H1 (cell line): ENCODE measurements around the gene NOTUM. TPM values are rescaled to one million over a fixed set of nuclear protein-coding genes. Genes with fewer than 3 reads are reported as not detected.
A peak's percentile ranks its signal among the peaks of the same experiment; 100 is the strongest.

Experiments
- CTCF ChIA-PET: fragments of 300-600 bp; sonication (Branson Sonifier 250); formaldehyde crosslinking; loops from one replicate; lab custom pipeline; 2021; ENCODE audit not compliant: partially characterized antibody; lab: Charles Lee
- POLR2A ChIA-PET: fragments of 300-600 bp; sonication (Branson Sonifier 250); formaldehyde crosslinking; loops from one replicate; lab custom pipeline; 2021; ENCODE audit warnings: inconsistent platforms; ENCODE audit not compliant: partially characterized antibody; lab: Charles Lee
- DNase-seq, 2 experiments: peaks; one replicate each; pipeline versions ENCODE4 v3.0.0 to v3.0.0-alpha.2; 2010 to 2022; ENCODE audit warnings: low spot score in 2 of 2, low read depth in 1 of 2, mixed read lengths in 1 of 2
- FAIRE-seq: peaks from 2 replicates; lab custom pipeline; 2011; peaks lifted over from hg19 to GRCh38; lab: Jason Lieb, UNC
- H2AFZ ChIP-seq: 2 replicates; pipeline ENCODE4 v1.8.1; 2012; ENCODE audit warnings: low read length, inconsistent platforms
- H2AK5ac ChIP-seq: 2 replicates; pipeline ENCODE4 v1.6.1; 2013; ENCODE audit warnings: low read depth, low read length
- H2BK120ac ChIP-seq: replicated peaks from 2 replicates; pipeline ENCODE3; 2013; ENCODE audit warnings: low read depth, low read length, inconsistent platforms
- H2BK12ac ChIP-seq: 2 replicates; pipeline ENCODE4 v1.6.1; 2013; ENCODE audit warnings: low read depth, low read length
- H2BK15ac ChIP-seq: 2 replicates; pipeline ENCODE4 v1.6.1; 2013; ENCODE audit warnings: low read length
- H2BK20ac ChIP-seq: 2 replicates; pipeline ENCODE4 v1.6.1; 2013; ENCODE audit warnings: low read length
- H2BK5ac ChIP-seq: 2 replicates; pipeline ENCODE4 v1.6.1; 2013; ENCODE audit warnings: low read depth, low read length
- H3K14ac ChIP-seq: 2 replicates; pipeline ENCODE4 v1.6.1; 2013; ENCODE audit warnings: inconsistent platforms; ENCODE audit not compliant: insufficient read length
- H3K18ac ChIP-seq: 2 replicates; pipeline ENCODE4 v1.6.1; 2013; ENCODE audit warnings: low read length; ENCODE audit errors: extremely low read depth
- H3K23ac ChIP-seq: 2 replicates; pipeline ENCODE4 v1.6.1; 2013; ENCODE audit warnings: inconsistent platforms; ENCODE audit not compliant: insufficient read length
- H3K23me2 ChIP-seq: 2 replicates; pipeline ENCODE4 v1.6.1; 2013; ENCODE audit warnings: low read depth, low read length
- H3K27ac ChIP-seq: 2 replicates; pipeline ENCODE4 v1.6.1; 2011; ENCODE audit warnings: low read depth, low read length, inconsistent platforms
- H3K27me3 ChIP-seq, 4 experiments: replicated peaks in 1 of 4; 1 replicate in 1 of 4; 2 replicates in 3 of 4; pipeline versions ENCODE4 v1.6.1 to v1.8.1; 2011 to 2013; ENCODE audit warnings: low read length in 3 of 4, mild to moderate bottlenecking in 3 of 4, inconsistent platforms in 2 of 4, mixed read lengths in 2 of 4, moderate library complexity in 1 of 4; ENCODE audit not compliant: control insufficient read depth in 3 of 4, insufficient read depth in 3 of 4; ENCODE audit errors: extremely low read depth in 1 of 4
- H3K36me3 ChIP-seq, 4 experiments: 2 replicates each; pipeline versions ENCODE4 v1.6.1 to v1.8.1; 2011 to 2013; ENCODE audit warnings: mild to moderate bottlenecking in 4 of 4, low read length in 3 of 4, moderate library complexity in 2 of 4, control low read depth in 1 of 4, inconsistent platforms in 1 of 4; ENCODE audit not compliant: insufficient read depth in 4 of 4, control insufficient read depth in 2 of 4
- H3K4ac ChIP-seq: replicated peaks from 2 replicates; pipeline ENCODE3; 2013; ENCODE audit warnings: low read length, low read depth, mixed read lengths, inconsistent platforms; ENCODE audit not compliant: insufficient read length
- H3K4me1 ChIP-seq, 4 experiments: replicated peaks in 1 of 4; 1 replicate in 1 of 4; 2 replicates in 3 of 4; pipeline versions ENCODE4 v1.6.1 to v1.8.1; 2011 to 2013; ENCODE audit warnings: low read length in 3 of 4, inconsistent platforms in 2 of 4, mixed read lengths in 1 of 4; ENCODE audit not compliant: insufficient read depth in 4 of 4, control insufficient read depth in 3 of 4
- H3K4me2 ChIP-seq, 2 experiments: 2 replicates each; pipeline versions ENCODE4 v1.6.1 to v1.8.1; 2011 to 2013; ENCODE audit warnings: low read depth in 2 of 2, low read length in 2 of 2, control low read depth in 1 of 2, inconsistent platforms in 1 of 2, mild to moderate bottlenecking in 1 of 2; ENCODE audit not compliant: insufficient read depth in 1 of 2
- H3K4me3 ChIP-seq, 4 experiments: fragments of 200-600, 300-600 bp in 1 of 4; sonication (generic), shearing (Covaris generic), sonication (Bioruptor Twin) in 1 of 4; 2 replicates each; pipeline versions ENCODE4 v1.5.1 to v1.8.1; 2011 to 2016; ENCODE audit warnings: low read length in 4 of 4, low read depth in 3 of 4, control low read depth in 2 of 4, inconsistent platforms in 2 of 4, mild to moderate bottlenecking in 2 of 4, mixed read lengths in 1 of 4, moderate library complexity in 1 of 4; ENCODE audit not compliant: insufficient read depth in 2 of 4; ENCODE audit errors: extremely low read depth in 1 of 4
- H3K56ac ChIP-seq: replicated peaks from 2 replicates; pipeline ENCODE3; 2013; ENCODE audit warnings: low read depth, mild to moderate bottlenecking, mixed read lengths, low read length, inconsistent platforms; ENCODE audit not compliant: insufficient read length
- H3K79me1 ChIP-seq: 2 replicates; pipeline ENCODE4 v1.6.1; 2013; ENCODE audit warnings: low read depth, low read length, control low read depth
- H3K79me2 ChIP-seq, 2 experiments: 2 replicates each; pipeline versions ENCODE4 v1.6.1 to v1.8.1; 2012 to 2013; ENCODE audit warnings: low read length in 2 of 2, mild to moderate bottlenecking in 2 of 2, inconsistent platforms in 1 of 2; ENCODE audit not compliant: insufficient read depth in 2 of 2, control insufficient read depth in 1 of 2
- H3K9ac ChIP-seq, 4 experiments: replicated peaks in 1 of 4; 1 replicate in 1 of 4; 2 replicates in 3 of 4; pipeline versions ENCODE4 v1.6.1 to v1.8.1; 2011 to 2013; ENCODE audit warnings: low read depth in 3 of 4, low read length in 3 of 4, control low read depth in 2 of 4, mild to moderate bottlenecking in 2 of 4, moderate library complexity in 2 of 4, inconsistent platforms in 1 of 4; ENCODE audit errors: extremely low read depth in 1 of 4
- H3K9me3 ChIP-seq, 2 experiments: 2 replicates each; pipeline versions ENCODE4 v1.6.1 to v1.8.1; 2012 to 2013; ENCODE audit warnings: mild to moderate bottlenecking in 2 of 2, moderate library complexity in 2 of 2, control low read depth in 1 of 2, inconsistent platforms in 1 of 2, low read depth in 1 of 2, low read length in 1 of 2, mixed read lengths in 1 of 2; ENCODE audit not compliant: insufficient read depth in 2 of 2
- H4K20me1 ChIP-seq, 2 experiments: replicated peaks in 1 of 2; 2 replicates each; pipeline versions ENCODE3 to v1.8.1; 2011 to 2013; ENCODE audit warnings: inconsistent platforms in 2 of 2, low read length in 2 of 2, mild to moderate bottlenecking in 1 of 2; ENCODE audit not compliant: insufficient read depth in 2 of 2, control insufficient read depth in 1 of 2
- H4K5ac ChIP-seq: 2 replicates; pipeline ENCODE4 v1.6.1; 2013; ENCODE audit warnings: low read length, low read depth, mixed read lengths, inconsistent platforms; ENCODE audit not compliant: insufficient read length
- H4K8ac ChIP-seq: 2 replicates; pipeline ENCODE4 v1.8.0; 2013; ENCODE audit warnings: mild to moderate bottlenecking, moderate library complexity, low read length, inconsistent platforms; ENCODE audit not compliant: insufficient read depth; ENCODE audit errors: extremely low read depth
- H4K91ac ChIP-seq: replicated peaks from 2 replicates; pipeline ENCODE3; 2013; ENCODE audit warnings: low read length, mixed read lengths, inconsistent platforms; ENCODE audit not compliant: insufficient read length
- CBX5 ChIP-seq: fragments of 300-800, 300-1000 bp; sonication (generic); IDR thresholded peaks from 2 replicates; pipeline ENCODE4 v1.7.1; 2016; ENCODE audit warnings: antibody characterized with exemption, low read length, low read depth
- CTCF ChIP-seq, 3 experiments: IDR thresholded peaks; 1 replicate in 2 of 3; 2 replicates in 1 of 3; pipeline versions ENCODE4 v1.5.1 to v1.6.1; 2011; ENCODE audit warnings: low read length in 3 of 3, mild to moderate bottlenecking in 3 of 3, inconsistent platforms in 2 of 3, low read depth in 1 of 3, moderate library complexity in 1 of 3; ENCODE audit not compliant: insufficient read depth in 1 of 3; ENCODE audit errors: control extremely low read depth in 1 of 3
- GTF2F1 ChIP-seq: IDR thresholded peaks from 2 replicates; pipeline ENCODE4 v1.6.1; 2012; ENCODE audit warnings: low read depth, low read length, improper control_type of control experiment, borderline replicate concordance
- NANOG ChIP-seq: IDR thresholded peaks from 2 replicates; pipeline ENCODE4 v1.6.1; 2011; ENCODE audit warnings: low read length, low read depth, mild to moderate bottlenecking, inconsistent platforms; ENCODE audit not compliant: insufficient read depth, poor library complexity, severe bottlenecking
- POLR2AphosphoS5 ChIP-seq: IDR thresholded peaks from 2 replicates; pipeline ENCODE4 v1.6.1; 2011; ENCODE audit warnings: low read depth, low read length
- SRF ChIP-seq: IDR thresholded peaks from 2 replicates; pipeline ENCODE4 v1.6.1; 2011; ENCODE audit warnings: mild to moderate bottlenecking, low read depth, low read length, moderate library complexity
- TAF7 ChIP-seq: optimal IDR thresholded peaks from 2 replicates; pipeline ENCODE3; 2011; ENCODE audit warnings: low read depth, mild to moderate bottlenecking, inconsistent platforms, low read length, moderate library complexity, borderline replicate concordance
- WGBS, 2 experiments: shearing (Covaris generic) in 1 of 2; methylation state at CpG; one replicate each; pipeline versions ENCODE4 v1.1.6 to v1.1.7; 2013 to 2015; ENCODE audit warnings: low lambda C conversion rate in 2 of 2, mixed read lengths in 2 of 2, inconsistent platforms in 1 of 2, low coverage in 1 of 2, missing lambda C conversion rate in 1 of 2; ENCODE audit not compliant: insufficient replicate concordance in 2 of 2, insufficient coverage in 1 of 2, insufficient read length in 1 of 2; ENCODE audit errors: extremely low coverage in 1 of 2, missing lambda C conversion rate in 1 of 2; 5-methylcytosine and 5-hydroxymethylcytosine counted together
- polyA plus RNA-seq, 7 experiments: library from polyadenylated mRNA; depleted of rRNA in 3 of 7; stranded (reverse) in 5 of 7; unstranded in 2 of 7; fragments of >200 nt in 5 of 7; fragments of 200-250 nt in 2 of 7; gene quantifications; 1 replicate in 5 of 7; 2 replicates in 1 of 7; 4 replicates in 1 of 7; pipeline versions ENCODE4 v1.2.1 to v1.2.3, GENCODE V29; 2011 to 2013; ENCODE audit warnings: missing spikeins in 2 of 7, mixed read lengths in 2 of 7
- total RNA-seq: library from RNA; stranded (reverse); fragmentation: NEBNext Ultra II Directional; extraction: Animal tissue kit (Norgen Biotek cat#: 25700); gene quantifications from 2 replicates; pipeline ENCODE4 v1.2.1, GENCODE V29; 2021

NOTUM gene
- total and polyA plus RNA-seq, 2 of the 8 experiments (the other 6 are each of a cell fraction or from before 2014, with no cell fraction given): 0.45 to 0.76 TPM

- WGBS, 2 experiments: 88% methylated on average over 22 of the region's 22 CpGs; no CpG with 5 or more reads in 1 of the 2 experiments
- FAIRE-seq (no peak), DNase-seq (no peak)
- CTCF ChIA-PET: interaction anchor here (2.1 to 5.1 kb wide), 3 partner anchors 11 to 56 kb away, joined by 6 to 22 read pairs (median 6); partner anchors contain the start of gene ASPSCR1
- no peaks in the 10 kb centered on the region for H3K9me3 ChIP-seq
- no peak overlapping the region for H3K14ac ChIP-seq
- H3K79me2 ChIP-seq: no peaks in the 10 kb centered on the region
- no peak overlapping the region for H2BK5ac ChIP-seq
- no peak overlapping the region for H2BK20ac ChIP-seq
- H2AFZ ChIP-seq: no peak overlapping the region
- 0 out of 2 replicates have a peak overlapping the region, but pooled peaks have one; percentile 9 for H2BK12ac ChIP-seq
- POLR2A ChIA-PET: interaction anchor here (0.6 to 1.4 kb wide), 3 partner anchors 11 to 33 kb away, joined by 3 to 4 read pairs (median 3); no protein-coding TSS in a partner anchor
- H3K23me2 ChIP-seq: peaks cover 4% of the 10 kb centered on the region; the same call in 1 of the 2 replicates
- H4K91ac ChIP-seq: no peak overlapping the region
- H4K5ac ChIP-seq: no peak overlapping the region
- TF ChIP-seq SRF: no peak
- TF ChIP-seq POLR2AphosphoS5: no peak
- TF ChIP-seq TAF7: no peak
- no peak for TF ChIP-seq NANOG
- TF ChIP-seq CBX5: no peak
- TF ChIP-seq GTF2F1: no peak
- no peak for TF ChIP-seq CTCF (IDR thresholded peaks at IDR 0.05; ENCODE audit: control extremely low read depth in 1 of 3, insufficient read depth in 1 of 3, low read depth in 1 of 3, low read length in 3 of 3)
- 0 out of 2 replicates have a peak overlapping the region, but pooled peaks have one; percentile 81 for H2BK15ac ChIP-seq
- H3K23ac ChIP-seq: no peak overlapping the region
- H3K4me3 ChIP-seq: no peak overlapping the region
- no peak overlapping the region for H3K4ac ChIP-seq
- no peak overlapping the region for H3K4me2 ChIP-seq
- H3K18ac ChIP-seq: no peak overlapping the region
- H2BK120ac ChIP-seq: no peak overlapping the region
- H2AK5ac ChIP-seq: no peak overlapping the region
- peaks cover 2 to 3% of the 10 kb centered on the region in 2 experiments for H4K20me1 ChIP-seq
- no peak overlapping the region for H3K9ac ChIP-seq
- peaks cover 0 to 25% (median 16%) of the 10 kb centered on the region in 4 experiments; a peak in 6 of 7 replicates for H3K4me1 ChIP-seq
- peaks cover 30 to 76% (median 66%) of the 10 kb centered on the region in 4 experiments for H3K27me3 ChIP-seq
- no peak overlapping the region; the same call in 1 of the 2 replicates for H4K8ac ChIP-seq
- H3K79me1 ChIP-seq: no peaks in the 10 kb centered on the region
- no peak overlapping the region for H3K56ac ChIP-seq
- H3K27ac ChIP-seq: no peak overlapping the region
- H3K36me3 ChIP-seq: peaks cover 0 to 13% (median 0%) of the 10 kb centered on the region in 4 experiments; a peak in 1 of 8 replicates
Observed at GRCh38 chr17:81964081-81964849, 3.3 kb upstream of the NOTUM start.
